B cell (primary cell): ENCODE results near the gene ADAP1. TPM values are rescaled to one million over a fixed set of nuclear protein-coding genes. Genes with fewer than 3 reads are reported as not detected.

Source experiments
- ATAC-seq: fragments of 200-7000 bp; cut with Tn5 transposase; one replicate; pipeline ENCODE4 v1.10.0; 2021; ENCODE audit warnings: low read depth, mild to moderate bottlenecking, moderate number of reproducible peaks, moderate library complexity
- CTCF ChIA-PET: fragments of 350-600 bp; sonication (Branson Sonifier 250); formaldehyde crosslinking; loops from one replicate; lab custom pipeline; 2021; ENCODE audit warnings: antibody characterized with exemption, inconsistent platforms; lab: Charles Lee
- POLR2A ChIA-PET: fragments of 350-600 bp; sonication (Branson Sonifier 250); formaldehyde crosslinking; loops from one replicate; lab custom pipeline; 2021; ENCODE audit warnings: antibody characterized with exemption; lab: Charles Lee
- DNase-seq: peaks from one replicate; pipeline ENCODE4 v3.0.0; 2013
- H2AFZ ChIP-seq: 2 replicates; pipeline ENCODE4 v1.6.1; 2012; ENCODE audit warnings: mild to moderate bottlenecking, low read depth, low read length; ENCODE audit not compliant: insufficient read depth, poor library complexity, severe bottlenecking
- H3K27ac ChIP-seq, 2 donors: 1 replicate in 1 of 2; 2 replicates in 1 of 2; pipeline ENCODE4 v1.5.1; 2012 to 2013; ENCODE audit warnings: low read length in 2 of 2, mild to moderate bottlenecking in 2 of 2, moderate library complexity in 1 of 2
- H3K27me3 ChIP-seq, 4 experiments: fragments of 200-600 bp in 1 of 4; sonication (generic) in 1 of 4; replicated peaks in 1 of 4; 1 replicate in 2 of 4; 2 replicates in 2 of 4; pipeline versions ENCODE4 v1.6.1 to v1.7.0; 2013 to 2016; ENCODE audit warnings: low read length in 3 of 4, mild to moderate bottlenecking in 2 of 4, mixed read lengths in 1 of 4, moderate library complexity in 1 of 4; ENCODE audit not compliant: insufficient read depth in 4 of 4, control insufficient read depth in 3 of 4; ENCODE audit errors: control extremely low read depth in 1 of 4
- H3K36me3 ChIP-seq, 2 experiments: replicated peaks in 1 of 2; 1 replicate in 1 of 2; 2 replicates in 1 of 2; pipeline versions ENCODE4 v1.6.1 to v1.7.1; 2013; ENCODE audit warnings: low read length in 1 of 2; ENCODE audit not compliant: insufficient read depth in 2 of 2, control insufficient read depth in 1 of 2; ENCODE audit errors: control extremely low read depth in 1 of 2, extremely low read depth in 1 of 2
- H3K4me1 ChIP-seq, 2 donors: fragments of 200-600 bp in 1 of 2; sonication (generic) in 1 of 2; 1 replicate in 1 of 2; 2 replicates in 1 of 2; pipeline versions ENCODE4 v1.5.1 to v1.6.1; 2013 to 2017; ENCODE audit warnings: low read length in 2 of 2; ENCODE audit not compliant: control insufficient read depth in 2 of 2, insufficient read depth in 2 of 2
- H3K4me2 ChIP-seq: replicated peaks from 2 replicates; pipeline ENCODE3; 2012; ENCODE audit warnings: mild to moderate bottlenecking, low read depth, low read length; ENCODE audit not compliant: poor library complexity, severe bottlenecking
- H3K4me3 ChIP-seq, 5 experiments: fragments of 200-600 bp in 1 of 5; sonication (generic) in 1 of 5; 1 replicate in 3 of 5; 2 replicates in 2 of 5; pipeline versions ENCODE4 v1.5.1 to v1.7.0; 2011 to 2016; ENCODE audit warnings: low read length in 4 of 5, mild to moderate bottlenecking in 4 of 5, low read depth in 2 of 5, control low read depth in 1 of 5, moderate library complexity in 1 of 5; ENCODE audit not compliant: insufficient read depth in 1 of 5; ENCODE audit errors: control extremely low read depth in 1 of 5, extremely low read depth in 1 of 5
- H3K79me2 ChIP-seq: fragments of 200-600 bp; sonication (generic); one replicate; pipeline ENCODE4 v1.6.0; 2016; ENCODE audit warnings: low read length; ENCODE audit not compliant: control insufficient read depth, insufficient read depth
- H3K9ac ChIP-seq: fragments of 200-600 bp; sonication (generic); 2 replicates; pipeline ENCODE4 v1.6.1; 2017; ENCODE audit warnings: mild to moderate bottlenecking, low read length, moderate library complexity
- H3K9me3 ChIP-seq, 3 donors: one replicate each; pipeline versions ENCODE4 v1.6.1 to v1.7.1; 2013; ENCODE audit warnings: low read length in 2 of 3; ENCODE audit not compliant: control insufficient read depth in 2 of 3, insufficient read depth in 1 of 3; ENCODE audit errors: control extremely low read depth in 1 of 3
- H4K20me1 ChIP-seq: 2 replicates; pipeline ENCODE4 v1.6.0; 2012; ENCODE audit warnings: mild to moderate bottlenecking, low read length; ENCODE audit not compliant: insufficient read depth, control insufficient read depth, poor library complexity, severe bottlenecking
- H3K27ac Mint-ChIP-seq: one replicate; pipeline ENCODE4 v1.8.0; 2021; ENCODE audit warnings: mixed read lengths
- H3K27me3 Mint-ChIP-seq: one replicate; pipeline ENCODE4 v1.8.0; 2021; ENCODE audit warnings: mixed read lengths
- H3K4me1 Mint-ChIP-seq: one replicate; pipeline ENCODE4 v1.8.0; 2021; ENCODE audit warnings: mixed read lengths
- H3K4me3 Mint-ChIP-seq: one replicate; pipeline ENCODE4 v1.8.0; 2021; ENCODE audit warnings: mixed read lengths
- H3K9me3 Mint-ChIP-seq: one replicate; pipeline ENCODE4 v1.8.0; 2022; ENCODE audit warnings: mixed read lengths; ENCODE audit not compliant: insufficient read depth
- CTCF ChIP-seq: fragments of 200-600 bp; IDR thresholded peaks from one replicate; pipeline ENCODE4 v1.8.0; 2022; ENCODE audit warnings: antibody characterized with exemption, mild to moderate bottlenecking
- EZH2 ChIP-seq: IDR thresholded peaks from 2 replicates; pipeline ENCODE4 v1.6.1; 2012; ENCODE audit warnings: borderline replicate concordance, low read depth, mild to moderate bottlenecking, moderate library complexity, low read length; ENCODE audit not compliant: insufficient read depth, poor library complexity, severe bottlenecking
- WGBS: methylation state at CpG from one replicate; pipeline ENCODE4 v1.1.5; 2013; ENCODE audit warnings: missing lambda C conversion rate; ENCODE audit not compliant: insufficient coverage; 5-methylcytosine and 5-hydroxymethylcytosine counted together
- intact Hi-C: fragments of 100-400 bp; cut with micrococcal nuclease; formaldehyde crosslinking; loops from one replicate; pipeline ENCODE4 v1.10.0; 2022
- polyA plus RNA-seq: library from polyadenylated mRNA; depleted of rRNA; stranded (reverse); fragments of >200 nt; gene quantifications from 2 replicates; pipeline ENCODE4 v1.2.3, GENCODE V29; 2012
- total RNA-seq, 2 donors: library from RNA; stranded (reverse); fragments of 120-200 nt in 1 of 2; gene quantifications; 1 replicate in 1 of 2; 2 replicates in 1 of 2; pipeline versions ENCODE4 v1.2.3 to v1.2.4, GENCODE V29; 2013 to 2022

The ADAP1 gene
- total and polyA plus RNA-seq, 2 donors (not counting 1 experiment from before 2014, with no cell fraction given): 10.8 to 12.9 TPM

GRCh38 chr7:987909-988308 lies 33.4 kb upstream of the ADAP1 start:
- ChIA-PET POLR2A (no interaction called here), CTCF (no interaction called here)
- no peaks in the 10 kb centered on the region for H3K9me3 Mint-ChIP-seq
- no peaks in the 10 kb centered on the region for H3K36me3 ChIP-seq
- ATAC-seq (no peak), DNase-seq (no peak)
- no peak overlapping the region for H3K4me2 ChIP-seq
- H3K27me3 Mint-ChIP-seq: peaks cover 8% of the 10 kb centered on the region
- no peaks in the 10 kb centered on the region for H3K79me2 ChIP-seq
- no peak overlapping the region for H3K9ac ChIP-seq
- H3K4me3 ChIP-seq: no peak overlapping the region
- peaks cover 0 to 2% of the 10 kb centered on the region in 2 donors for H3K4me1 ChIP-seq
- H3K4me1 Mint-ChIP-seq: peaks cover 2% of the 10 kb centered on the region
- no peak overlapping the region for H2AFZ ChIP-seq
- no peak overlapping the region for H3K4me3 Mint-ChIP-seq
- peak overlapping the region; percentile 20 for H3K27ac Mint-ChIP-seq
- H3K27ac ChIP-seq: no peak overlapping the region
- WGBS: 42% methylated on average over 5 of the region's 6 CpGs
- TF ChIP-seq CTCF (no peak), EZH2 (no peak)
- H3K27me3 ChIP-seq: peaks cover 0 to 35% (median 7%) of the 10 kb centered on the region in 4 experiments
- H3K9me3 ChIP-seq: no peaks in the 10 kb centered on the region
- peaks cover 10% of the 10 kb centered on the region for H4K20me1 ChIP-seq
- intact Hi-C loops: no loop called here

GRCh38 chr7:986766-987751 lies 32.6 kb upstream of the ADAP1 start:
- H3K79me2 ChIP-seq: no peaks in the 10 kb centered on the region
- Mint-ChIP-seq H3K4me3 (no peak overlapping the region), H3K27ac (no peak overlapping the region), H3K27me3 (peaks cover 8% of the 10 kb centered on the region), H3K9me3 (no peaks in the 10 kb centered on the region), H3K4me1 (no peaks in the 10 kb centered on the region)
- ChIA-PET CTCF (no interaction called here), POLR2A (no interaction called here)
- no peak overlapping the region for H3K27ac ChIP-seq
- no peak for DNase-seq
- no peak for ATAC-seq
- H3K9me3 ChIP-seq: no peaks in the 10 kb centered on the region
- no peak overlapping the region for H2AFZ ChIP-seq
- H3K4me3 ChIP-seq: no peak overlapping the region
- no peak overlapping the region for H3K9ac ChIP-seq
- H3K36me3 ChIP-seq: no peaks in the 10 kb centered on the region
- H3K27me3 ChIP-seq: peaks cover 0 to 29% (median 7%) of the 10 kb centered on the region in 4 experiments
- intact Hi-C loops: no loop called here
- H3K4me1 ChIP-seq: no peaks in the 10 kb centered on the region
- TF ChIP-seq EZH2: no peak
- TF ChIP-seq CTCF: no peak
- peaks cover 1% of the 10 kb centered on the region for H4K20me1 ChIP-seq
- H3K4me2 ChIP-seq: no peak overlapping the region
- 91% methylated on average over 52 of the region's 56 CpGs for WGBS
